Tibial nerve (tissue), 4 donors: ENCODE measurements around the gene NPW. TPM values are rescaled to one million over a fixed set of nuclear protein-coding genes. Genes with fewer than 3 reads are reported as not detected.
A peak's percentile ranks its signal among the peaks of the same experiment; 100 is the strongest.

Source experiments
- DNase-seq, 2 donors: peaks; one replicate each; pipeline ENCODE4 v3.0.0-alpha.2; 2019; ENCODE audit warnings: low spot score in 2 of 2
- H3K27ac ChIP-seq, 4 donors: fragments of 200-600 bp; sonication (generic) in 3 of 4; one replicate each; pipeline ENCODE4 v1.5.1; 2017 to 2019; ENCODE audit warnings: mild to moderate bottlenecking in 1 of 4
- H3K27me3 ChIP-seq, 2 donors: fragments of 200-600 bp; sonication (generic) in 1 of 2; one replicate each; pipeline versions ENCODE4 v1.5.1 to v1.6.0; 2017 to 2019
- H3K36me3 ChIP-seq, 3 donors: fragments of 200-600 bp; sonication (generic); one replicate each; pipeline ENCODE4 v1.5.1; 2018 to 2019
- H3K4me1 ChIP-seq, 4 donors: fragments of 200-600 bp; sonication (generic) in 3 of 4; one replicate each; pipeline ENCODE4 v1.5.1; 2017 to 2019
- H3K4me3 ChIP-seq, 4 donors: fragments of 200-600 bp; sonication (generic) in 3 of 4; one replicate each; pipeline ENCODE4 v1.5.1; 2017 to 2019; ENCODE audit warnings: mild to moderate bottlenecking in 1 of 4, moderate library complexity in 1 of 4
- H3K9me3 ChIP-seq, 4 donors: fragments of 200-600 bp; sonication (generic) in 3 of 4; one replicate each; pipeline ENCODE4 v1.5.1; 2017 to 2019
- CTCF ChIP-seq, 5 experiments: fragments of 200-600 bp in 3 of 5; fragments of 450-650 bp in 2 of 5; sonication (generic) in 3 of 5; IDR thresholded peaks; one replicate each; pipeline ENCODE4 v1.5.1; 2016 to 2019; ENCODE audit warnings: antibody characterized with exemption in 5 of 5, mild to moderate bottlenecking in 3 of 5, moderate library complexity in 2 of 5
- EP300 ChIP-seq, 2 donors: sonication (generic); formaldehyde crosslinking; IDR thresholded peaks; one replicate each; pipeline ENCODE4 v1.6.1; 2017; ENCODE audit warnings: antibody characterized with exemption in 2 of 2, mild to moderate bottlenecking in 1 of 2
- POLR2A ChIP-seq, 2 donors: fragments of 450-650 bp; IDR thresholded peaks; one replicate each; pipeline ENCODE4 v1.6.1; 2017; ENCODE audit warnings: antibody characterized with exemption in 2 of 2, mild to moderate bottlenecking in 2 of 2, moderate library complexity in 2 of 2
- WGBS, 2 donors: methylation state at CpG; one replicate each; pipeline ENCODE4 v1.1.5; 2018; 5-methylcytosine and 5-hydroxymethylcytosine counted together
- total RNA-seq, 4 donors: library from RNA; depleted of rRNA; stranded (reverse); fragments of >200 nt; gene quantifications; one replicate each; pipeline ENCODE4 v1.1.0, GENCODE V29; 2016

Gene NPW
- total RNA-seq, 4 donors from 2014 or later, result 3.0 to 3.1 TPM; not detected in 2

- TF ChIP-seq POLR2A (IDR thresholded peaks at IDR 0.05), result no peak
- no peak for TF ChIP-seq EP300 (IDR thresholded peaks at IDR 0.05)
- Histone ChIP-seq H3K27ac (peak overlapping the region; percentile 69 to 99 (median 88)), H3K4me3 (peak overlapping the region in 3 of 4 donors; percentile 9 to 45 (median 33)), H3K9me3 (no peaks in the 10 kb centered on the region), H3K4me1 (peaks cover 0 to 98% (median 82%) of the 10 kb centered on the region in 4 donors), H3K36me3 (peaks cover 0 to 6% (median 0%) of the 10 kb centered on the region in 3 donors), H3K27me3 (no peaks in the 10 kb centered on the region)
- WGBS, 2 donors, result 83 to 84% methylated on average over 16 to 42 of the region's 47 CpGs
- DNase-seq, result no peak
Observed at GRCh38 chr16:2036200-2036966, 16.8 kb downstream of the NPW start.

GRCh38 chr16:2037115-2037514 is 17.5 kb downstream of the NPW start:
- Histone ChIP-seq H3K27ac (peak overlapping the region; percentile 69 to 99 (median 88)), H3K36me3 (peaks cover 0 to 6% (median 0%) of the 10 kb centered on the region in 3 donors), H3K27me3 (no peaks in the 10 kb centered on the region), H3K9me3 (no peaks in the 10 kb centered on the region), H3K4me3 (no peak overlapping the region), H3K4me1 (peaks cover 0 to 94% (median 82%) of the 10 kb centered on the region in 4 donors)
- TF ChIP-seq EP300 (IDR thresholded peaks at IDR 0.05) (no peak), POLR2A (IDR thresholded peaks at IDR 0.05) (no peak), CTCF (IDR thresholded peaks at IDR 0.05) (no peak)
- WGBS, 2 donors, result 83 to 93% methylated on average over 3 to 12 of the region's 15 CpGs
- DNase-seq, result no peak

GRCh38 chr16:2037647-2038381 is 18.2 kb downstream of the NPW start:
- Histone ChIP-seq H3K36me3 (peaks cover 0 to 6% (median 0%) of the 10 kb centered on the region in 3 donors), H3K4me1 (peaks cover 0 to 92% (median 79%) of the 10 kb centered on the region in 4 donors), H3K4me3 (no peak overlapping the region), H3K9me3 (no peaks in the 10 kb centered on the region), H3K27me3 (no peaks in the 10 kb centered on the region), H3K27ac (peak overlapping the region; percentile 69 to 99 (median 88))
- TF ChIP-seq POLR2A (IDR thresholded peaks at IDR 0.05), result no peak
- no peak for TF ChIP-seq CTCF (IDR thresholded peaks at IDR 0.05)
- TF ChIP-seq EP300 (IDR thresholded peaks at IDR 0.05), result no peak
- no peak for DNase-seq
- 53 to 63% methylated on average over 22 to 27 of the region's 29 CpGs for WGBS, 2 donors

- no peak for TF ChIP-seq EP300 (IDR thresholded peaks at IDR 0.05)
- no peak for TF ChIP-seq CTCF (IDR thresholded peaks at IDR 0.05)
- TF ChIP-seq POLR2A (IDR thresholded peaks at IDR 0.05), result no peak
- Histone ChIP-seq H3K27ac (peak overlapping the region; percentile 67 to 99 (median 88)), H3K4me1 (peaks cover 0 to 92% (median 71%) of the 10 kb centered on the region in 4 donors), H3K36me3 (peaks cover 0 to 13% (median 0%) of the 10 kb centered on the region in 3 donors), H3K27me3 (no peaks in the 10 kb centered on the region), H3K9me3 (no peaks in the 10 kb centered on the region), H3K4me3 (peak overlapping the region in 1 of 4 donors; percentile 11)
- 45 to 53% methylated on average over 17 to 33 of the region's 41 CpGs for WGBS, 2 donors
- no peak for DNase-seq
Observed at GRCh38 chr16:2038382-2039231, 19.0 kb downstream of the NPW start.
